ENCODE data around the gene HYOU1. TPM values are rescaled to one million over a fixed set of nuclear protein-coding genes. Genes with fewer than 3 reads are reported as not detected.

The HYOU1 gene
- total RNA-seq, 1 experiment from 2014 or later, result 117 TPM

- BruUV-seq (replicated peaks), result no TSS peak
- 0 out of 2 replicates have a peak, but pooled peaks cover 15% of the 10 kb centered on the region for H3K36me3 ChIP-seq (ENCODE audit: low read depth)
- H2AFZ ChIP-seq, result no peak overlapping the region
- H3K27me3 ChIP-seq (ENCODE audit: insufficient read depth, low read depth), result no peaks in the 10 kb centered on the region
- no peak for DNase-seq
- intact Hi-C loops (cut with micrococcal nuclease; ENCODE audit: unreplicated experiment), result no loop called here
- H3K9me3 ChIP-seq (ENCODE audit: insufficient read depth, low read depth), result no peaks in the 10 kb centered on the region
- no peaks in the 10 kb centered on the region for H3K9me2 ChIP-seq (ENCODE audit: insufficient read depth)
- no peak overlapping the region for H3K4me3 ChIP-seq
- ChIA-PET CTCF (interaction anchor here (0.5 kb wide), 1 partner anchor 175 kb away, joined by 6 read pairs; no protein-coding TSS in a partner anchor), POLR2A (ENCODE audit: unreplicated experiment) (no interaction called here)
- no peaks in the 10 kb centered on the region for H4K20me1 ChIP-seq (ENCODE audit: insufficient read depth)
- no peak overlapping the region for H3K27ac ChIP-seq
- H3K4me1 ChIP-seq (replicated peaks; ENCODE audit: insufficient read depth), result peaks cover 14% of the 10 kb centered on the region; the same call in 1 of the 2 replicates
- peak overlapping the region; percentile 98; the same call in 1 of the 2 replicates for H3K4me2 ChIP-seq
- TF ChIP-seq CTCF (conservative IDR thresholded peaks at IDR 0.05), result no peak
- TF ChIP-seq EZH2 (IDR thresholded peaks at IDR 0.05; ENCODE audit: low read depth), result no peak
- H3F3A ChIP-seq (ENCODE audit: insufficient read depth, low read depth), result peaks cover 18% of the 10 kb centered on the region; the same call in 1 of the 2 replicates
- H3K79me2 ChIP-seq (ENCODE audit: low read depth), result peaks cover 16% of the 10 kb centered on the region
Measured at GRCh38 chr11:119029069-119029339, 28.0 kb downstream of the HYOU1 start.

- Histone ChIP-seq H4K20me1 (ENCODE audit: insufficient read depth) (peaks cover 3% of the 10 kb centered on the region; the same call in 1 of the 2 replicates), H3K79me2 (ENCODE audit: low read depth) (peaks cover 16% of the 10 kb centered on the region), H3K4me1 (replicated peaks; ENCODE audit: insufficient read depth) (peaks cover 18% of the 10 kb centered on the region; the same call in 1 of the 2 replicates), H3K9me3 (ENCODE audit: insufficient read depth, low read depth) (no peaks in the 10 kb centered on the region), H3K9me2 (ENCODE audit: insufficient read depth) (no peaks in the 10 kb centered on the region), H3K36me3 (ENCODE audit: low read depth) (0 out of 2 replicates have a peak, but pooled peaks cover 16% of the 10 kb centered on the region), H2AFZ (no peak overlapping the region), H3K4me3 (no peak overlapping the region), H3F3A (ENCODE audit: insufficient read depth, low read depth) (peaks cover 23% of the 10 kb centered on the region), H3K27ac (no peak overlapping the region), H3K4me2 (peak overlapping the region; percentile 98; the same call in 1 of the 2 replicates), H3K27me3 (ENCODE audit: insufficient read depth, low read depth) (no peaks in the 10 kb centered on the region)
- no peak for TF ChIP-seq EZH2 (IDR thresholded peaks at IDR 0.05; ENCODE audit: low read depth)
- no peak for TF ChIP-seq CTCF (conservative IDR thresholded peaks at IDR 0.05)
- DNase-seq, result peak in 1 of 2 experiments; percentile 23
- CTCF ChIA-PET, result interaction anchor here (0.5 kb wide), 1 partner anchor 174 kb away, joined by 6 read pairs; no protein-coding TSS in a partner anchor
- intact Hi-C loops (cut with micrococcal nuclease; ENCODE audit: unreplicated experiment), result no loop called here
- BruUV-seq (replicated peaks), result no TSS peak
- POLR2A ChIA-PET (ENCODE audit: unreplicated experiment), result no interaction called here
Measured at GRCh38 chr11:119028346-119029068, 28.5 kb downstream of the HYOU1 start.

- Histone ChIP-seq H4K20me1 (ENCODE audit: insufficient read depth) (peaks cover 3% of the 10 kb centered on the region; the same call in 1 of the 2 replicates), H3K9me3 (ENCODE audit: insufficient read depth, low read depth) (no peaks in the 10 kb centered on the region), H3K9me2 (ENCODE audit: insufficient read depth) (no peaks in the 10 kb centered on the region), H3K4me2 (no peak overlapping the region), H3K27me3 (ENCODE audit: insufficient read depth, low read depth) (no peaks in the 10 kb centered on the region), H3F3A (ENCODE audit: insufficient read depth, low read depth) (peaks cover 22% of the 10 kb centered on the region), H3K79me2 (ENCODE audit: low read depth) (peaks cover 16% of the 10 kb centered on the region), H2AFZ (no peak overlapping the region), H3K27ac (no peak overlapping the region), H3K36me3 (ENCODE audit: low read depth) (0 out of 2 replicates have a peak, but pooled peaks cover 20% of the 10 kb centered on the region), H3K4me1 (replicated peaks; ENCODE audit: insufficient read depth) (peaks cover 22% of the 10 kb centered on the region), H3K4me3 (no peak overlapping the region)
- ChIA-PET CTCF (no interaction called here), POLR2A (ENCODE audit: unreplicated experiment) (interaction anchor here (0.6 kb wide), 1 partner anchor 28 kb away, joined by 9 read pairs; no protein-coding TSS in a partner anchor)
- BruUV-seq (replicated peaks), result no TSS peak
- TF ChIP-seq CTCF (conservative IDR thresholded peaks at IDR 0.05), result no peak
- TF ChIP-seq EZH2 (IDR thresholded peaks at IDR 0.05; ENCODE audit: low read depth), result no peak
- intact Hi-C loops (cut with micrococcal nuclease; ENCODE audit: unreplicated experiment), result no loop called here
- DNase-seq, result no peak
Measured at GRCh38 chr11:119027561-119028345, 29.3 kb downstream of the HYOU1 start.
